MCF 10A (cell line): Measurements from ENCODE around the gene YTHDC1. TPM values are rescaled to one million over a fixed set of nuclear protein-coding genes. Genes with fewer than 3 reads are reported as not detected.

Experiments used
- BruUV-seq: library from RNA; stranded (reverse); fragments of 400-500 nt; replicated peaks from 2 replicates; lab custom pipeline; 2021; lab: Mats Ljungman, UMichigan
- CTCF ChIA-PET: fragments of 300-600 bp; sonication (Branson Sonifier 250); formaldehyde crosslinking; extraction: SDS; loops from one replicate; lab custom pipeline; 2021; ENCODE audit warnings: antibody characterized with exemption, inconsistent platforms; lab: Yijun Ruan, JAX
- POLR2A ChIA-PET: fragments of 300-600, 350-650 bp; sonication (Branson Sonifier 250); formaldehyde crosslinking; extraction: SDS; loops from one replicate; lab custom pipeline; 2020; ENCODE audit warnings: antibody characterized with exemption, inconsistent platforms; lab: Yijun Ruan, JAX
- DNase-seq: peaks from one replicate; pipeline ENCODE4 v3.0.0-alpha.2; 2018; ENCODE audit not compliant: unreplicated experiment
- H3K27ac Mint-ChIP-seq: one replicate; pipeline ENCODE4 v1.8.0; 2022; ENCODE audit warnings: mild to moderate bottlenecking, low read depth, mixed read lengths; ENCODE audit not compliant: unreplicated experiment
- H3K27me3 Mint-ChIP-seq: one replicate; pipeline ENCODE4 v1.8.0; 2022; ENCODE audit warnings: mixed read lengths; ENCODE audit not compliant: insufficient read depth, unreplicated experiment
- H3K36me3 Mint-ChIP-seq: one replicate; pipeline ENCODE4 v1.8.0; 2022; ENCODE audit warnings: mild to moderate bottlenecking, moderate library complexity, mixed read lengths; ENCODE audit not compliant: insufficient read depth, unreplicated experiment
- H3K4me1 Mint-ChIP-seq: one replicate; pipeline ENCODE4 v1.8.0; 2022; ENCODE audit warnings: mixed read lengths; ENCODE audit not compliant: insufficient read depth, unreplicated experiment
- H3K4me3 Mint-ChIP-seq: one replicate; pipeline ENCODE4 v1.8.0; 2022; ENCODE audit warnings: mild to moderate bottlenecking, moderate library complexity, mixed read lengths; ENCODE audit not compliant: unreplicated experiment
- H3K9me3 Mint-ChIP-seq: one replicate; pipeline ENCODE4 v1.8.0; 2022; ENCODE audit warnings: mixed read lengths; ENCODE audit not compliant: unreplicated experiment
- CTCF ChIP-seq: fragments of 200-600 bp; IDR thresholded peaks from one replicate; pipeline ENCODE4 v1.8.0; 2022; ENCODE audit warnings: antibody characterized with exemption, mild to moderate bottlenecking; ENCODE audit not compliant: unreplicated experiment
- intact Hi-C: fragments of 100-400 bp; cut with micrococcal nuclease; formaldehyde crosslinking; loops from 2 replicates; pipeline ENCODE4 v1.14.1; 2022
- total RNA-seq: library from RNA; stranded (reverse); gene quantifications from 2 replicates; pipeline ENCODE4 v1.2.3, GENCODE V29; 2022

The YTHDC1 gene
- total RNA-seq, 1 experiment from 2014 or later = 123 TPM

GRCh38 chr4:68278029-68278428 lies 71.9 kb downstream of the YTHDC1 start:
- BruUV-seq = no TSS peak
- H3K27me3 Mint-ChIP-seq = no peaks in the 10 kb centered on the region
- peaks cover 6% of the 10 kb centered on the region for H3K4me1 Mint-ChIP-seq
- POLR2A ChIA-PET = no interaction called here
- no peak overlapping the region for H3K27ac Mint-ChIP-seq
- DNase-seq = no peak
- no peak overlapping the region for H3K4me3 Mint-ChIP-seq
- intact Hi-C loops = no loop called here
- TF ChIP-seq CTCF = no peak
- no peaks in the 10 kb centered on the region for H3K36me3 Mint-ChIP-seq
- peaks cover 6% of the 10 kb centered on the region for H3K9me3 Mint-ChIP-seq
- CTCF ChIA-PET = interaction anchor here (0.5 to 1.1 kb wide), 2 partner anchors 98 to 892 kb away, joined by 3 to 8 read pairs; no protein-coding TSS in a partner anchor

- TF ChIP-seq CTCF = no peak
- ChIA-PET CTCF (interaction anchor here (0.5 to 1.1 kb wide), 2 partner anchors 98 to 893 kb away, joined by 3 to 8 read pairs; no protein-coding TSS in a partner anchor), POLR2A (no interaction called here)
- Mint-ChIP-seq H3K9me3 (peaks cover 6% of the 10 kb centered on the region), H3K27me3 (no peaks in the 10 kb centered on the region), H3K4me1 (peaks cover 6% of the 10 kb centered on the region), H3K4me3 (no peak overlapping the region), H3K36me3 (no peaks in the 10 kb centered on the region), H3K27ac (no peak overlapping the region)
- no peak for DNase-seq
- no TSS peak for BruUV-seq
- intact Hi-C loops = no loop called here
Measured at GRCh38 chr4:68277627-68278026, 72.3 kb downstream of the YTHDC1 start.

- intact Hi-C loops = loop anchor here (1.0 to 5.0 kb wide), 4 partner anchors 103 to 1344 kb away; no protein-coding TSS in a partner anchor
- CTCF ChIA-PET = interaction anchor here (0.6 to 2.5 kb wide), 13 partner anchors 12 to 574 kb away, joined by 3 to 62 read pairs (median 4); no protein-coding TSS in a partner anchor
- peaks cover 6% of the 10 kb centered on the region for H3K36me3 Mint-ChIP-seq
- H3K9me3 Mint-ChIP-seq = peaks cover 6% of the 10 kb centered on the region
- H3K27ac Mint-ChIP-seq = no peak overlapping the region
- H3K4me1 Mint-ChIP-seq = peaks cover 7% of the 10 kb centered on the region
- H3K27me3 Mint-ChIP-seq = no peaks in the 10 kb centered on the region
- POLR2A ChIA-PET = no interaction called here
- peak overlapping the region; percentile 77 for H3K4me3 Mint-ChIP-seq
- TF ChIP-seq CTCF = no peak
- no TSS peak for BruUV-seq
- DNase-seq = no peak
Measured at GRCh38 chr4:68272860-68273259, 77.0 kb downstream of the YTHDC1 start.

- Mint-ChIP-seq H3K9me3 (peaks cover 6% of the 10 kb centered on the region), H3K27me3 (no peaks in the 10 kb centered on the region), H3K36me3 (peaks cover 6% of the 10 kb centered on the region), H3K4me1 (peaks cover 7% of the 10 kb centered on the region), H3K4me3 (peak overlapping the region; percentile 77), H3K27ac (no peak overlapping the region)
- DNase-seq = peak; percentile 1
- ChIA-PET CTCF (interaction anchor here (0.6 to 2.5 kb wide), 20 partner anchors 13 to 1046 kb away, joined by 3 to 62 read pairs (median 4); no protein-coding TSS in a partner anchor), POLR2A (interaction anchor here (1.0 kb wide), 1 partner anchor 103 kb away, joined by 6 read pairs; no protein-coding TSS in a partner anchor)
- no TSS peak for BruUV-seq
- TF ChIP-seq CTCF = no peak
- intact Hi-C loops = loop anchor here (1.0 to 5.0 kb wide), 4 partner anchors 104 to 1345 kb away; no protein-coding TSS in a partner anchor
Measured at GRCh38 chr4:68272380-68272779, 77.5 kb downstream of the YTHDC1 start.
